ENCODE results near the gene AHCYL2. TPM values are rescaled to one million over a fixed set of nuclear protein-coding genes. Genes with fewer than 3 reads are reported as not detected.

AHCYL2 gene
- total and polyA plus RNA-seq, 2 of the 8 experiments (the other 6 are each of a cell fraction or from before 2014, with no cell fraction given), result 20.7 to 25.4 TPM

- Histone ChIP-seq H3K9ac (replicated peaks in 1 of 4; ENCODE audit: extremely low read depth in 1 of 4, low read depth in 3 of 4, low read length in 3 of 4) (no peak overlapping the region), H3K23ac (ENCODE audit: insufficient read length) (no peak overlapping the region), H4K20me1 (replicated peaks in 1 of 2; ENCODE audit: control insufficient read depth in 1 of 2, insufficient read depth in 2 of 2, low read length in 2 of 2) (no peaks in the 10 kb centered on the region), H3K4me1 (replicated peaks in 1 of 4; ENCODE audit: control insufficient read depth in 3 of 4, insufficient read depth in 4 of 4, low read length in 3 of 4) (no peaks in the 10 kb centered on the region), H3K79me2 (ENCODE audit: control insufficient read depth in 1 of 2, insufficient read depth in 2 of 2, low read length in 2 of 2) (no peaks in the 10 kb centered on the region), H3K27ac (ENCODE audit: low read depth, low read length) (no peak overlapping the region), H2BK120ac (replicated peaks; ENCODE audit: low read depth, low read length) (no peak overlapping the region), H2BK15ac (ENCODE audit: low read length) (no peak overlapping the region), H3K27me3 (replicated peaks in 1 of 4; ENCODE audit: control insufficient read depth in 3 of 4, extremely low read depth in 1 of 4, insufficient read depth in 3 of 4, low read length in 3 of 4) (no peaks in the 10 kb centered on the region), H2AFZ (ENCODE audit: low read length) (no peak overlapping the region), H4K8ac (ENCODE audit: extremely low read depth, insufficient read depth, low read length) (no peak overlapping the region), H2BK5ac (ENCODE audit: low read depth, low read length) (no peak overlapping the region), H3K4me2 (ENCODE audit: insufficient read depth in 1 of 2, low read depth in 2 of 2, low read length in 2 of 2) (no peak overlapping the region), H3K18ac (ENCODE audit: extremely low read depth, low read length) (no peak overlapping the region), H3K56ac (replicated peaks; ENCODE audit: insufficient read length, low read depth, low read length) (no peak overlapping the region), H2AK5ac (ENCODE audit: low read depth, low read length) (no peak overlapping the region), H3K9me3 (ENCODE audit: insufficient read depth in 2 of 2, low read depth in 1 of 2, low read length in 1 of 2) (no peaks in the 10 kb centered on the region), H3K14ac (ENCODE audit: insufficient read length) (no peak overlapping the region), H3K79me1 (ENCODE audit: low read depth, low read length) (no peaks in the 10 kb centered on the region), H2BK12ac (ENCODE audit: low read depth, low read length) (no peak overlapping the region), H3K23me2 (ENCODE audit: low read depth, low read length) (no peaks in the 10 kb centered on the region), H3K36me3 (ENCODE audit: control insufficient read depth in 2 of 4, insufficient read depth in 4 of 4, low read length in 3 of 4) (no peaks in the 10 kb centered on the region), H3K4ac (replicated peaks; ENCODE audit: insufficient read length, low read depth, low read length) (no peak overlapping the region), H4K5ac (ENCODE audit: insufficient read length, low read depth, low read length) (no peak overlapping the region), H2BK20ac (ENCODE audit: low read length) (no peak overlapping the region), H4K91ac (replicated peaks; ENCODE audit: insufficient read length, low read length) (no peak overlapping the region), H3K4me3 (ENCODE audit: extremely low read depth in 1 of 4, insufficient read depth in 2 of 4, low read depth in 3 of 4, low read length in 4 of 4) (no peak overlapping the region)
- POLR2A ChIA-PET (ENCODE audit: partially characterized antibody), result interaction anchor here (1.7 kb wide), 1 partner anchor 12 kb away, joined by 6 read pairs; no protein-coding TSS in a partner anchor
- 35% methylated on average over 3 of the region's 3 CpGs; no CpG with 5 or more reads in 1 of the 2 experiments for WGBS, 2 experiments (ENCODE audit: extremely low coverage in 1 of 2, insufficient coverage in 1 of 2, insufficient read length in 1 of 2, insufficient replicate concordance in 2 of 2, low coverage in 1 of 2, low lambda C conversion rate in 2 of 2, missing lambda C conversion rate in 1 of 2)
- CTCF ChIA-PET (ENCODE audit: partially characterized antibody), result interaction anchor here (0.6 to 5.9 kb wide), 34 partner anchors 7 to 224 kb away, joined by 3 to 78 read pairs (median 7); no protein-coding TSS in a partner anchor
- FAIRE-seq, result peak; percentile 86
- DNase-seq (ENCODE audit: low read depth in 1 of 2, low spot score in 2 of 2), result no peak
- TF ChIP-seq, protein P1, sequence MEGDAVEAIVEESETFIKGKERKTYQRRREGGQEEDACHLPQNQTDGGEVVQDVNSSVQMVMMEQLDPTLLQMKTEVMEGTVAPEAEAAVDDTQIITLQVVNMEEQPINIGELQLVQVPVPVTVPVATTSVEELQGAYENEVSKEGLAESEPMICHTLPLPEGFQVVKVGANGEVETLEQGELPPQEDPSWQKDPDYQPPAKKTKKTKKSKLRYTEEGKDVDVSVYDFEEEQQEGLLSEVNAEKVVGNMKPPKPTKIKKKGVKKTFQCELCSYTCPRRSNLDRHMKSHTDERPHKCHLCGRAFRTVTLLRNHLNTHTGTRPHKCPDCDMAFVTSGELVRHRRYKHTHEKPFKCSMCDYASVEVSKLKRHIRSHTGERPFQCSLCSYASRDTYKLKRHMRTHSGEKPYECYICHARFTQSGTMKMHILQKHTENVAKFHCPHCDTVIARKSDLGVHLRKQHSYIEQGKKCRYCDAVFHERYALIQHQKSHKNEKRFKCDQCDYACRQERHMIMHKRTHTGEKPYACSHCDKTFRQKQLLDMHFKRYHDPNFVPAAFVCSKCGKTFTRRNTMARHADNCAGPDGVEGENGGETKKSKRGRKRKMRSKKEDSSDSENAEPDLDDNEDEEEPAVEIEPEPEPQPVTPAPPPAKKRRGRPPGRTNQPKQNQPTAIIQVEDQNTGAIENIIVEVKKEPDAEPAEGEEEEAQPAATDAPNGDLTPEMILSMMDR (IDR thresholded peaks at IDR 0.05; ENCODE audit: control extremely low read depth in 1 of 3, insufficient read depth in 1 of 3, low read depth in 1 of 3, low read length in 3 of 3), result peak in 2 of 3 experiments; percentile 68 to 73; a peak in 3 of 4 replicates
- no peak for TF ChIP-seq SIX5 (IDR thresholded peaks at IDR 0.05; ENCODE audit: low read depth, low read length)
- TF ChIP-seq RBBP5 (IDR thresholded peaks at IDR 0.05; ENCODE audit: borderline replicate concordance, low read depth, low read length), result no peak
- TF ChIP-seq RXRA (IDR thresholded peaks at IDR 0.05; ENCODE audit: insufficient read depth, low read depth, low read length), result no peak
- no peak for TF ChIP-seq SIN3A (conservative IDR thresholded peaks at IDR 0.05 in 1 of 2, IDR thresholded peaks at IDR 0.05 in 1 of 2; ENCODE audit: low read depth in 1 of 2, low read length in 2 of 2)
- TF ChIP-seq TAF7 (optimal IDR thresholded peaks at IDR 0.05; ENCODE audit: borderline replicate concordance, low read depth, low read length), result no peak
- no peak for TF ChIP-seq JUND (IDR thresholded peaks at IDR 0.05; ENCODE audit: low read length)
- TF ChIP-seq NRF1 (IDR thresholded peaks at IDR 0.05; ENCODE audit: low read depth, low read length), result no peak
- TF ChIP-seq CEBPB (IDR thresholded peaks at IDR 0.05; ENCODE audit: low read depth, low read length), result no peak
- no peak for TF ChIP-seq POLR2A (IDR thresholded peaks at IDR 0.05; ENCODE audit: control extremely low read depth in 1 of 2, low read depth in 2 of 2, low read length in 2 of 2)
- no peak for TF ChIP-seq JUN (IDR thresholded peaks at IDR 0.05; ENCODE audit: low read depth, low read length)
Observed at GRCh38 chr7:129298268-129298893, 73.6 kb downstream of the AHCYL2 start.
